Nephron progenitor cell (in vitro differentiated cells): Measurements from ENCODE around the gene CSMD2.

Experiments used
- DNase-seq: peaks from one replicate; pipeline ENCODE4 v3.0.0; 2021
- H3K27ac Mint-ChIP-seq: 2 replicates; pipeline ENCODE4 v1.8.0; 2021; ENCODE audit warnings: mild to moderate bottlenecking, moderate library complexity, mixed read lengths
- H3K27me3 Mint-ChIP-seq: 2 replicates; pipeline ENCODE4 v1.8.0; 2021; ENCODE audit warnings: mild to moderate bottlenecking, low read depth, mixed read lengths; ENCODE audit not compliant: poor library complexity
- H3K36me3 Mint-ChIP-seq: 2 replicates; pipeline ENCODE4 v1.8.0; 2021; ENCODE audit warnings: low read depth, mixed read lengths
- H3K4me1 Mint-ChIP-seq: 2 replicates; pipeline ENCODE4 v1.8.0; 2021; ENCODE audit warnings: mixed read lengths
- H3K4me3 Mint-ChIP-seq: 2 replicates; pipeline ENCODE4 v1.8.0; 2021; ENCODE audit warnings: mild to moderate bottlenecking, moderate library complexity, mixed read lengths
- H3K9me3 Mint-ChIP-seq: 2 replicates; pipeline ENCODE4 v1.8.0; 2021; ENCODE audit warnings: mild to moderate bottlenecking, moderate library complexity, mixed read lengths
- TF ChIP-seq, protein P1 (sequence below): fragments of 200-600 bp; sonication (generic); IDR thresholded peaks from 2 replicates; pipeline ENCODE4 v1.5.0; 2021; ENCODE audit warnings: antibody characterized with exemption

Gene CSMD2

GRCh38 chr1:33610864-33611455 lies 554.1 kb downstream of the CSMD2 start:
- TF ChIP-seq, protein P1, sequence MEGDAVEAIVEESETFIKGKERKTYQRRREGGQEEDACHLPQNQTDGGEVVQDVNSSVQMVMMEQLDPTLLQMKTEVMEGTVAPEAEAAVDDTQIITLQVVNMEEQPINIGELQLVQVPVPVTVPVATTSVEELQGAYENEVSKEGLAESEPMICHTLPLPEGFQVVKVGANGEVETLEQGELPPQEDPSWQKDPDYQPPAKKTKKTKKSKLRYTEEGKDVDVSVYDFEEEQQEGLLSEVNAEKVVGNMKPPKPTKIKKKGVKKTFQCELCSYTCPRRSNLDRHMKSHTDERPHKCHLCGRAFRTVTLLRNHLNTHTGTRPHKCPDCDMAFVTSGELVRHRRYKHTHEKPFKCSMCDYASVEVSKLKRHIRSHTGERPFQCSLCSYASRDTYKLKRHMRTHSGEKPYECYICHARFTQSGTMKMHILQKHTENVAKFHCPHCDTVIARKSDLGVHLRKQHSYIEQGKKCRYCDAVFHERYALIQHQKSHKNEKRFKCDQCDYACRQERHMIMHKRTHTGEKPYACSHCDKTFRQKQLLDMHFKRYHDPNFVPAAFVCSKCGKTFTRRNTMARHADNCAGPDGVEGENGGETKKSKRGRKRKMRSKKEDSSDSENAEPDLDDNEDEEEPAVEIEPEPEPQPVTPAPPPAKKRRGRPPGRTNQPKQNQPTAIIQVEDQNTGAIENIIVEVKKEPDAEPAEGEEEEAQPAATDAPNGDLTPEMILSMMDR = no peak
- H3K36me3 Mint-ChIP-seq = no peaks in the 10 kb centered on the region
- no peak overlapping the region for H3K27ac Mint-ChIP-seq
- no peak for DNase-seq
- no peaks in the 10 kb centered on the region for H3K4me1 Mint-ChIP-seq
- H3K27me3 Mint-ChIP-seq = peaks cover 27% of the 10 kb centered on the region
- no peak overlapping the region for H3K4me3 Mint-ChIP-seq
- no peaks in the 10 kb centered on the region for H3K9me3 Mint-ChIP-seq

DNA sequence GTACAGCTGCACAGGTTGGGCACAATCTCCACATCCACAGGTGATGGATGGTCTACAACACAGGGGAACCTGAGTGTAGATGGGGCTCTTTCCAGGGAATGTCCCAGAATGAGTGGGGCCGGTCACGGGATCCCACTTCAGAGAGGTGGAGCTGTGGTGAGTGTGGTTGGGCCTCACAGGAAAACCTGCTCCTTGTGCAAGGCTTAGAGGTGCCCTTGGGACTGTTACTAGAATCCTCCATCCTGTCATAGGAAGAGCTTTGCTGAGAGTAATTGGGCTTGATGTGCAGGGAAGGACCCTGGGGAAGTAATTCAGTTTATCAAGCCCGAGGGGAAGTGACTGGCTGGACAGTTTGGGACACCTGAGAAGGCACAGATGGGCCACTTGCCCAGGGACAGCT lies 554.6 kb downstream of the CSMD2 start:
- Mint-ChIP-seq H3K27ac (no peak overlapping the region), H3K36me3 (no peaks in the 10 kb centered on the region)

DNA sequence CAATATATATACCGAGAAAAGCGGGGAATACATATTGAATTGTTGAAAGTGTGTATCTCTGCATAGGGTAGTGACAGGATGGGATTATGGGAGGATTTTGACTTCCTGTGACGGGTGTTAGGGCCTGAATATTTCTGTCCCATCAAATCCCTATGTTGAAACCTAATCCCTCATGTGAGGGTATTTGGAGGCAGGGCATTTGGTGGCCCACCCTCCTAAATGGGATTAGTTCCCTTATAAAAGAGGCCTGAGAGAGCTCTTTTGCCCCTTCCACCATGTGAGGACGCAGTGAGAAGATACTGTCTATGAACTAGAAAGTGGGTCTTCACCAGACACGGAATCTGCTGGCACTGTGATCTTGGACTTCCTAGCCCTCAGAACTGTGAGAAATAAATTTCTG lies 555.3 kb downstream of the CSMD2 start:
- no peaks in the 10 kb centered on the region for H3K36me3 Mint-ChIP-seq
- H3K9me3 Mint-ChIP-seq = no peaks in the 10 kb centered on the region
- H3K27me3 Mint-ChIP-seq = peaks cover 25% of the 10 kb centered on the region

More for the DNA sequence above, 554.6 kb downstream of the CSMD2 start:
- TF ChIP-seq, protein P1 = no peak
- DNase-seq = no peak
- Mint-ChIP-seq H3K4me1 (no peaks in the 10 kb centered on the region), H3K9me3 (no peaks in the 10 kb centered on the region), H3K4me3 (no peak overlapping the region), H3K27me3 (peaks cover 29% of the 10 kb centered on the region)

DNA sequence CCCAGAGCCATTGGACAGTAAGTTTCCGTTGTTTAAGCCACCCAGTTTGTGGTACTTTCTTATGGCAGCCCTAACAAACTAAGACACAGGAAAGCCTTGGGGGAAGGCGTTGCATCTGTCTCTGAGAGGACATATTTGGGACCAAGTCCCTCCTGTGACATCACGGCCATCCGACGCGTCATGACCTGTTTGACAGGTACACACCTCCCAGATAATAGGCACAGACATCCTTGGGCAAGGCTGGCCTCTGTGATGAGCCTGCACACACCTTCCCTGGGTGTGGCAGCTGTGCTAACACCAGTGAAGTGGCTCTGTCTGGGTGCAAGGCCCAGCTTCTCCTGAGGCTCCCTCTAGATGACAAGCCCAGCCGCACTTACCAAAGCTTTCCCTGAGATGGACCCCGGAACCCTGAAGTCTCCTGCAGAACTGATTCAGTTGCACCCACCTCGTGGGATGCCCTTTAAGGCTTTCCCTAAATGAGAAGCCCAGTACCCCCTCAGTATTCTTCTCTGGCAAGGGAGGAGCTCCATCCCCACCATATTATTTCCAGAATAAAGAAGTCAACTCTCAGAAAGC lies 556.1 kb downstream of the CSMD2 start:
- H3K27ac Mint-ChIP-seq = no peak overlapping the region
- no peak for DNase-seq
- H3K27me3 Mint-ChIP-seq = peaks cover 20% of the 10 kb centered on the region
- no peaks in the 10 kb centered on the region for H3K4me1 Mint-ChIP-seq
- H3K4me3 Mint-ChIP-seq = no peak overlapping the region
- no peaks in the 10 kb centered on the region for H3K36me3 Mint-ChIP-seq
- TF ChIP-seq, protein P1 = no peak
- H3K9me3 Mint-ChIP-seq = no peaks in the 10 kb centered on the region

More for the DNA sequence above, 555.3 kb downstream of the CSMD2 start:
- Mint-ChIP-seq H3K4me3 (no peak overlapping the region), H3K4me1 (no peaks in the 10 kb centered on the region), H3K27ac (no peak overlapping the region)
- DNase-seq = no peak
- TF ChIP-seq, protein P1 = no peak

DNA sequence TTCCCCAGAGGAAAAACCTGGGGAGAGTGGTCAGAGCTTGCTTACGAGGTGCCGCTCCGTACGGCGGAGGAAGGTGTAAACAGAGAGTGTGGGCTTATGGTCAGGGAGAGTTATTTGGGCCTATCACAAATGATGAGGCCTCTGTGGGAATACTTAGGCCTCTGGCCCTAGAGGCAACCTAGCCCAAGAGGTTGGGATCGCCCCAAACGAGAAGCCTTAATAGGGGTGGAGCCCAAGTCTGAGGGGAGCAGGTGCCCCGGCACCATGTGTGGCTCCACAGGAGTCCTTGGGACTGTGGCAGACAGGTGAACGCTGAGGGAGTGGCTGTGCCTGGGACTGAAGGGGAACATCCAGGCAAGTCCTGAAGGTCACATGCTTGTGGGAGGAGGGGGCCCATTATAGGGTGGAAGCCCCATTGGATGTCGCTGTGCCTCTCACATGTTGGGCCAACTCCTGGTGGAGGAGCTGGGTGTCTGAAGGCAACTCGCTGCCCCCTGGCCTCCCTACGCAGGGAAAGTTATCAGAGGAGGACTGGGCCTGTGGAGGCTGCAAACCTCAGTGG lies 557.5 kb downstream of the CSMD2 start:
- DNase-seq = no peak
- H3K27me3 Mint-ChIP-seq = peaks cover 11% of the 10 kb centered on the region
- no peaks in the 10 kb centered on the region for H3K4me1 Mint-ChIP-seq
- H3K9me3 Mint-ChIP-seq = no peaks in the 10 kb centered on the region
- H3K27ac Mint-ChIP-seq = no peak overlapping the region
- TF ChIP-seq, protein P1 = no peak
- H3K4me3 Mint-ChIP-seq = no peak overlapping the region
- no peaks in the 10 kb centered on the region for H3K36me3 Mint-ChIP-seq

GRCh38 chr1:33606272-33606671 lies 558.8 kb downstream of the CSMD2 start:
- Mint-ChIP-seq H3K4me1 (no peaks in the 10 kb centered on the region), H3K27ac (no peak overlapping the region), H3K4me3 (no peak overlapping the region), H3K9me3 (no peaks in the 10 kb centered on the region), H3K27me3 (peaks cover 11% of the 10 kb centered on the region), H3K36me3 (no peaks in the 10 kb centered on the region)
- DNase-seq = no peak
- TF ChIP-seq, protein P1 = no peak
